GM12875 (cell line): ENCODE measurements around the gene EXTL1.

Experiments used
- H3K4me3 ChIP-seq: one replicate; pipeline ENCODE4 v1.5.1; 2011; ENCODE audit warnings: low read depth, low read length, control low read depth
- CTCF ChIP-seq: IDR thresholded peaks from 2 replicates; pipeline ENCODE4 v1.5.1; 2011; ENCODE audit warnings: low read depth, mild to moderate bottlenecking, control low read depth, inconsistent platforms, low read length, moderate library complexity, borderline replicate concordance; ENCODE audit not compliant: insufficient read depth

The EXTL1 gene

GRCh38 chr1:26027716-26028489 is 6.3 kb downstream of the EXTL1 start:
- H3K4me3 ChIP-seq: no peak overlapping the region
- no peak for TF ChIP-seq CTCF

GRCh38 chr1:26028490-26028980 is 7.0 kb downstream of the EXTL1 start:
- no peak for TF ChIP-seq CTCF

GRCh38 chr1:26029054-26029863 is 7.7 kb downstream of the EXTL1 start:
- TF ChIP-seq CTCF: no peak
- no peak overlapping the region for H3K4me3 ChIP-seq

More at GRCh38 chr1:26028490-26028980, 7.0 kb downstream of the EXTL1 start:
- no peak overlapping the region for H3K4me3 ChIP-seq

GRCh38 chr1:26029864-26030481 is 8.4 kb downstream of the EXTL1 start:
- TF ChIP-seq CTCF: no peak

GRCh38 chr1:26031196-26031595 is 9.6 kb downstream of the EXTL1 start:
- no peak overlapping the region for H3K4me3 ChIP-seq
- no peak for TF ChIP-seq CTCF

More at GRCh38 chr1:26029864-26030481, 8.4 kb downstream of the EXTL1 start:
- no peak overlapping the region for H3K4me3 ChIP-seq

GRCh38 chr1:26031611-26032220 is 10.1 kb downstream of the EXTL1 start:
- no peak overlapping the region for H3K4me3 ChIP-seq
- no peak for TF ChIP-seq CTCF
